HepG2 (cell line): ENCODE measurements around the gene CHKA. TPM values are rescaled to one million over a fixed set of nuclear protein-coding genes. Genes with fewer than 3 reads are reported as not detected.

ENCODE experiments used
- CBX1 ChIP-seq: IDR thresholded peaks from one replicate; pipeline ENCODE4 v1.6.1; 2016; ENCODE audit warnings: antibody characterized with exemption, low read depth
- CBX5 ChIP-seq: sonication (generic); formaldehyde crosslinking; IDR thresholded peaks from 2 replicates; pipeline ENCODE4 v1.4.0; 2020; ENCODE audit warnings: missing genetic modification reagents, borderline replicate concordance
- EED ChIP-seq: sonication (generic); formaldehyde crosslinking; IDR thresholded peaks from 2 replicates; pipeline ENCODE4 v1.5.0; 2020; ENCODE audit warnings: mild to moderate bottlenecking, missing genetic modification reagents
- GATA4 ChIP-seq: sonication (generic); IDR thresholded peaks from 2 replicates; pipeline ENCODE4 v1.6.1; 2016; ENCODE audit warnings: antibody characterized with exemption, low read depth, borderline replicate concordance
- MBD4 ChIP-seq: IDR thresholded peaks from 2 replicates; pipeline ENCODE4 v1.6.1; 2012; ENCODE audit warnings: low read length, inconsistent platforms, borderline replicate concordance
- MEF2D ChIP-seq: sonication (generic); formaldehyde crosslinking; IDR thresholded peaks from 2 replicates; pipeline ENCODE4 v1.5.1; 2020; ENCODE audit warnings: mild to moderate bottlenecking, missing genetic modification reagents
- NKX3-1 ChIP-seq: sonication (generic); formaldehyde crosslinking; IDR thresholded peaks from 2 replicates; pipeline ENCODE4 v1.5.0; 2020; ENCODE audit warnings: missing genetic modification reagents
- NR2F2 ChIP-seq: IDR thresholded peaks from 2 replicates; pipeline ENCODE4 v1.6.1; 2012; ENCODE audit warnings: low read depth, inconsistent platforms, borderline replicate concordance
- PBX2 ChIP-seq: IDR thresholded peaks from 2 replicates; pipeline ENCODE4 v1.6.1; 2016; ENCODE audit warnings: control low read depth
- RARG ChIP-seq: sonication (generic); formaldehyde crosslinking; IDR thresholded peaks from 2 replicates; pipeline ENCODE4 v1.4.0; 2020; ENCODE audit warnings: low read depth, mild to moderate bottlenecking, missing genetic modification reagents
- REPIN1 ChIP-seq: sonication (generic); formaldehyde crosslinking; IDR thresholded peaks from 2 replicates; pipeline ENCODE4 v1.8.0; 2022; ENCODE audit warnings: missing genetic modification reagents, low read depth, mild to moderate bottlenecking, borderline replicate concordance
- RXRA ChIP-seq: sonication (generic); formaldehyde crosslinking; IDR thresholded peaks from 2 replicates; pipeline ENCODE4 v1.5.1; 2020; ENCODE audit warnings: missing genetic modification reagents
- TAF1 ChIP-seq: sonication (generic); formaldehyde crosslinking; IDR thresholded peaks from 2 replicates; pipeline ENCODE4 v1.4.0; 2020; ENCODE audit warnings: missing genetic modification reagents
- TEAD2 ChIP-seq: sonication (generic); formaldehyde crosslinking; IDR thresholded peaks from 2 replicates; pipeline ENCODE4 v1.9.0; 2021; ENCODE audit warnings: missing genetic modification reagents
- TGIF2 ChIP-seq: IDR thresholded peaks from 2 replicates; pipeline ENCODE4 v1.6.1; 2016; ENCODE audit warnings: control low read depth, missing compliant biosample characterization
- THAP8 ChIP-seq: sonication (generic); formaldehyde crosslinking; IDR thresholded peaks from 2 replicates; pipeline ENCODE4 v1.5.1; 2020; ENCODE audit warnings: missing genetic modification reagents, mild to moderate bottlenecking, borderline replicate concordance
- ZNF331 ChIP-seq: sonication (generic); formaldehyde crosslinking; IDR thresholded peaks from 2 replicates; pipeline ENCODE4 v1.4.0; 2020; ENCODE audit warnings: missing genetic modification reagents
- ZNF407 ChIP-seq: sonication (generic); formaldehyde crosslinking; IDR thresholded peaks from one replicate; pipeline ENCODE4 v1.5.1; 2020; ENCODE audit warnings: mild to moderate bottlenecking, missing genetic modification reagents; ENCODE audit errors: not compliant biosample characterization
- ZNF605 ChIP-seq: sonication (generic); formaldehyde crosslinking; IDR thresholded peaks from 2 replicates; pipeline ENCODE4 v1.8.0; 2022; ENCODE audit warnings: mild to moderate bottlenecking, missing genetic modification reagents
- ZNF883 ChIP-seq: sonication (generic); formaldehyde crosslinking; IDR thresholded peaks from 2 replicates; pipeline ENCODE4 v1.5.1; 2020; ENCODE audit warnings: mild to moderate bottlenecking, missing genetic modification reagents; ENCODE audit errors: not compliant biosample characterization
- polyA plus RNA-seq, 8 experiments: library from polyadenylated mRNA; depleted of rRNA in 3 of 8; stranded (reverse) in 7 of 8; unstranded in 1 of 8; fragments of >200 nt; fragmentation: Illumina TruSeq in 4 of 8; extraction: Trizol in 4 of 8; gene quantifications; 2 replicates each; pipeline versions ENCODE4 v1.2.1 to v1.2.3, GENCODE V29; 2011 to 2016; ENCODE audit warnings: low read depth in 4 of 8, missing spikeins in 1 of 8, mixed read lengths in 1 of 8; ENCODE audit not compliant: insufficient read depth in 1 of 8
- total RNA-seq, 5 experiments: library from RNA; depleted of rRNA; stranded (reverse); fragments of >200 nt; fragmentation: Illumina TruSeq; extraction: Trizol; gene quantifications; 2 replicates each; pipeline ENCODE4 v1.2.3, GENCODE V29; 2016; ENCODE audit warnings: low read depth in 1 of 5

CHKA gene
- total and polyA plus RNA-seq, 2 of the 13 experiments (the other 11 are each of a cell fraction or from before 2014, with no cell fraction given), result 71.6 to 92.7 TPM

GRCh38 chr11:68016904-68017817 lies 104.0 kb downstream of the CHKA start (continued):
- TF ChIP-seq PBX2 (CRISPR knock-in tag) (no peak), EED (CRISPR knock-in tag) (no peak), THAP8 (CRISPR knock-in tag) (no peak), ZNF883 (CRISPR knock-in tag) (no peak), ZNF407 (CRISPR knock-in tag) (no peak), TGIF2 (CRISPR knock-in tag) (peak; percentile 73), TEAD2 (CRISPR knock-in tag) (no peak), NKX3-1 (CRISPR knock-in tag) (no peak), GATA4 (no peak), NR2F2 (peak; percentile 48; the same call in 1 of the 2 replicates), CBX5 (CRISPR knock-in tag) (no peak; the same call in 1 of the 2 replicates), ZNF605 (CRISPR knock-in tag) (peak; percentile 75; the same call in 1 of the 2 replicates), TAF1 (CRISPR knock-in tag) (peak; percentile 16; the same call in 1 of the 2 replicates), RXRA (CRISPR knock-in tag) (peak; percentile 85), ZNF331 (CRISPR knock-in tag) (peak; percentile 79), RARG (CRISPR knock-in tag) (no peak), CBX1 (no peak), MEF2D (CRISPR knock-in tag) (0 out of 2 replicates have a peak, but pooled peaks have one; percentile 19), REPIN1 (CRISPR knock-in tag) (no peak), MBD4 (no peak)
